ENCODE results near the gene MGAT5B.

Gene MGAT5B, protein sequence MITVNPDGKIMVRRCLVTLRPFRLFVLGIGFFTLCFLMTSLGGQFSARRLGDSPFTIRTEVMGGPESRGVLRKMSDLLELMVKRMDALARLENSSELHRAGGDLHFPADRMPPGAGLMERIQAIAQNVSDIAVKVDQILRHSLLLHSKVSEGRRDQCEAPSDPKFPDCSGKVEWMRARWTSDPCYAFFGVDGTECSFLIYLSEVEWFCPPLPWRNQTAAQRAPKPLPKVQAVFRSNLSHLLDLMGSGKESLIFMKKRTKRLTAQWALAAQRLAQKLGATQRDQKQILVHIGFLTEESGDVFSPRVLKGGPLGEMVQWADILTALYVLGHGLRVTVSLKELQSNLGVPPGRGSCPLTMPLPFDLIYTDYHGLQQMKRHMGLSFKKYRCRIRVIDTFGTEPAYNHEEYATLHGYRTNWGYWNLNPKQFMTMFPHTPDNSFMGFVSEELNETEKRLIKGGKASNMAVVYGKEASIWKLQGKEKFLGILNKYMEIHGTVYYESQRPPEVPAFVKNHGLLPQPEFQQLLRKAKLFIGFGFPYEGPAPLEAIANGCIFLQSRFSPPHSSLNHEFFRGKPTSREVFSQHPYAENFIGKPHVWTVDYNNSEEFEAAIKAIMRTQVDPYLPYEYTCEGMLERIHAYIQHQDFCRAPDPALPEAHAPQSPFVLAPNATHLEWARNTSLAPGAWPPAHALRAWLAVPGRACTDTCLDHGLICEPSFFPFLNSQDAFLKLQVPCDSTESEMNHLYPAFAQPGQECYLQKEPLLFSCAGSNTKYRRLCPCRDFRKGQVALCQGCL

DNA sequence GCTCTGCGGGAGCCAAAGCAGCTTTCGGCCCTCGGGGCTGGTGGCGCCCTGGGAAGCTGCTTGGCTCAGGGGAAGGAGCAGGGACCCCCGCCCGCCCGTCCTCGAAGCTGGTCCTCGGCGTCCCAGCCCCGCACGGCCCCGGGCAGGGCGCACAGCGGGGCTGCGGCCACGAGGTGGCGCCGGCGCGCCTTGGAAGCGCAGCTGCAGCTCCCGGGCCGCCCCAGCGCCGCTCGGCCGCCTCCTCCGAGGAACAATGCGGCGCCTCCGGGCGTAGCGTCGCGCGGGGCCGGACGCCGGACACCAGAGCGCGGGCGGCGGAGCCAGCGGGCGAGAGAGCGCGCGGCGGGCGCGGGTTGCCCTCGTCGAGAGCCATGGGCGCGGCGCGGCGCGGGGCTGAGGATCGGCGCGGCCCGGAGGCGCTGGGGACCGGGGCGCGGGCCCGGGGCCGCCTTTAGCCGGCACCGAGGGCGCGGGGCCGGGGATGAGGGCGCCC, at the start of gene MGAT5B:
Gene MGAT5B, plus strand, starts transcription at position 229 of the 493 bp plus-strand sequence. CDS start 626 bp downstream, outside the sequence.
- H3K4me3 ChIP-seq (ENCODE audit: low read length in 2 of 2), result peak within 1 kb of the TSS in 1 of 2 donors; percentile 64

DNA sequence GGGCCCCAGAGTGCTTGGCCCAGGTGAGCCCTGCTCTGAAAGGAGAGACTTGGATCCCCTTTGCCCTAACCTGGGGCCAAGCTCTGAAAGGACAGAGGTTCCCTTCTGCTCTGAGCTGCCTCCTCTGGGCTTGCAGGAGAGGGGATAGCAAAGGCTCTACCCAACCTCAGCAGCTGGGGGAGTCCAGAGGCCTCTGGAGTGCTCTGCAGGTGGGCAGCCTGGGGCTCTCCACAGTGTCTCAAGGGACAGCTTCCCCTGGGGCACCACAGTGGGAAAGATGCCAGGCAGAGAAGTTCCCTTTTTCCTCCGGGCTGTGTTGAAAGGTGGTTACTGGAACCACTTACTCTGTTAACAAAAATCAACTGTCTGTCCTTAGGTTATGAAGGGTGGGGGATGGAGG, 48.2 kb upstream of the MGAT5B start:
- H3K36me3 ChIP-seq (ENCODE audit: control insufficient read depth in 2 of 2, insufficient read depth in 2 of 2, low read length in 2 of 2), result no peaks in the 10 kb centered on the region
- H3K4me3 ChIP-seq (ENCODE audit: low read length in 2 of 2), result no peak overlapping the region
- no peak overlapping the region for H3K9ac ChIP-seq (ENCODE audit: low read length in 2 of 2)
- no peaks in the 10 kb centered on the region for H3K9me3 ChIP-seq (ENCODE audit: control insufficient read depth in 2 of 2, low read length in 2 of 2)
- no peak overlapping the region for H3K27ac ChIP-seq (ENCODE audit: low read length)
- H3K27me3 ChIP-seq (ENCODE audit: control insufficient read depth in 1 of 2, insufficient read depth in 2 of 2, low read length in 2 of 2), result peaks cover 6 to 10% of the 10 kb centered on the region in 2 donors
- H3K4me1 ChIP-seq (ENCODE audit: control insufficient read depth, insufficient read depth, low read length), result no peaks in the 10 kb centered on the region

More for the DNA sequence above, at the start of gene MGAT5B:
- H3K36me3 ChIP-seq (ENCODE audit: control insufficient read depth in 2 of 2, insufficient read depth in 2 of 2, low read length in 2 of 2), result no peaks in the 10 kb centered on the region
- H3K27me3 ChIP-seq (ENCODE audit: control insufficient read depth in 1 of 2, insufficient read depth in 2 of 2, low read length in 2 of 2), result peaks cover 39 to 62% of the 10 kb centered on the region in 2 donors
- no peak within 1 kb of the TSS for H3K9ac ChIP-seq (ENCODE audit: low read length in 2 of 2)
- peaks cover 15% of the 10 kb centered on the region for H3K4me1 ChIP-seq (ENCODE audit: control insufficient read depth, insufficient read depth, low read length)
- H3K9me3 ChIP-seq (ENCODE audit: control insufficient read depth in 2 of 2, low read length in 2 of 2), result no peaks in the 10 kb centered on the region
- no peak within 1 kb of the TSS for H3K27ac ChIP-seq (ENCODE audit: low read length)

DNA sequence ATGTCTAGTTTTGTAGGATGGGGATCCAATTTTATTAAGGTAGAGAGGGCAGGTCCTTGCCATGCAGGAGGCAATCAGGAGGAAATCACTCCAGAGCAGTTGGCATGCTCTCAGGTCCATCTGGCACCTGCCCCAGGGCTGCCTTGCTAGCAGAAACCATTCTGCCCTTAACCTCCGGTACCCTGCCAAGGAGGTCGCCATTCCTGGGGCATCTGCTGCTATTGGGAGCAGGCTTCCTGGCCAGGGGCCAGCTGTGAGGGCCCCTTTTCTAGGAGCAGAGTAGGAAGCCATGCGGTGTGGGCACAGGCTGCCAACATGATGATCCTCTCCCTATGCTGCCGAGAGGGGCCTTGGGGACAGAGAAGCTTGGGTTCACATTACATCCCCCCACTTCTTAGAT, 47.6 kb upstream of the MGAT5B start:
- H3K9ac ChIP-seq (ENCODE audit: low read length in 2 of 2), result no peak overlapping the region

DNA sequence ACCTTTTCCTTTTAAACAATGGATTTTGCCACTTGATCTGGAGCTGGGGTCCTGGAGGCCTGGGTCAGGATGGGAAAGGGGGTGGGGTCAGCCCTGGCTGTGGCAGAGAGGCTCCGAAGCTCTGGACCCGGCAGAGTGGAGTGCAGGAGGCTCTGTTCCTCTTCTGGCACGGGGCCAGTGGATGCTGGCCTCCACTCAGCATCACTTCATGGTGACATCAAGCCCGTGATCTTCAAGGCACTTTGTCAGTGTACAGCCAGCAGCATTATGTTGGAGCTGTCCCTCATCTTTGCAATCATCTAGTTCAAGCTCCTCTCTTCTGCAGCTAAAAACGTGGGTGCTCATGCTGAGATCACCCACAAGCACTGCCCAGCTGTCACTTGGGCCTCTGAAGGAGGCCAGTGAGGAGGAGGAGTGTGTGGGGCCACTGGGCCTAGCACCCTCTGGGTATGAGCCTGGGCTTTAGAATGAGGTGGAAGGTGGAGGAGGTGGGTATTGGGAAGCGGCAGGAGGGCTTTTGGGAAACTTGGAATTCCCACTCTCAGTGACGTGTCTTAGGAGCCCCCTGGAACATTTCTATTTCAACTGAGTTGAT, 45.9 kb upstream of the MGAT5B start:
- Histone ChIP-seq H3K27me3 (ENCODE audit: control insufficient read depth in 1 of 2, insufficient read depth in 2 of 2, low read length in 2 of 2) (peaks cover 3 to 8% of the 10 kb centered on the region in 2 donors), H3K27ac (ENCODE audit: low read length) (no peak overlapping the region), H3K4me3 (ENCODE audit: low read length in 2 of 2) (no peak overlapping the region), H3K9me3 (ENCODE audit: control insufficient read depth in 2 of 2, low read length in 2 of 2) (no peaks in the 10 kb centered on the region), H3K9ac (ENCODE audit: low read length in 2 of 2) (no peak overlapping the region), H3K4me1 (ENCODE audit: control insufficient read depth, insufficient read depth, low read length) (no peaks in the 10 kb centered on the region), H3K36me3 (ENCODE audit: control insufficient read depth in 2 of 2, insufficient read depth in 2 of 2, low read length in 2 of 2) (no peaks in the 10 kb centered on the region)

More for the DNA sequence above, 47.6 kb upstream of the MGAT5B start:
- no peak overlapping the region for H3K27ac ChIP-seq (ENCODE audit: low read length)
- no peaks in the 10 kb centered on the region for H3K4me1 ChIP-seq (ENCODE audit: control insufficient read depth, insufficient read depth, low read length)
- H3K27me3 ChIP-seq (ENCODE audit: control insufficient read depth in 1 of 2, insufficient read depth in 2 of 2, low read length in 2 of 2), result peaks cover 6 to 10% of the 10 kb centered on the region in 2 donors
- H3K9me3 ChIP-seq (ENCODE audit: control insufficient read depth in 2 of 2, low read length in 2 of 2), result no peaks in the 10 kb centered on the region
- H3K36me3 ChIP-seq (ENCODE audit: control insufficient read depth in 2 of 2, insufficient read depth in 2 of 2, low read length in 2 of 2), result no peaks in the 10 kb centered on the region
- H3K4me3 ChIP-seq (ENCODE audit: low read length in 2 of 2), result no peak overlapping the region

DNA sequence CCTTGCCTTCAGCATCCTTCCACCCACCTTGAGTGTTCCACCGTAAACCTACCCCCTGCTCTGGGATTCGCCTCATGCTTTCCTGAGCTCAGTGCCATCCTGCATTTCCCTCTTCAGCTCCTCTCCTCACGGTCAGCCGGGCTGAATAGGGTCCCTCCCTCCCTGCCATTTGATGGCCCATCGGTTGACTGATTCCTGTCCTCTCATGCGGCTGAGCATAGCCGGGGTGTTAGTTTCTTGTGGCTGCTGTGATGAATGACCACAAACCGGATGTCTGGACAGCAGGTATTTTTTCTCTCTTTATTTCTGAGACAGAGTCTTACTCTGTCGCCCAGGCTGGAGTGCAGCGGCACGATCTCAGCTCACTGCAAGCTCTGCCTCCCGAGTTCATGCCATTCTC, 44.1 kb upstream of the MGAT5B start:
- H3K36me3 ChIP-seq (ENCODE audit: control insufficient read depth in 2 of 2, insufficient read depth in 2 of 2, low read length in 2 of 2), result no peaks in the 10 kb centered on the region
- no peak overlapping the region for H3K4me3 ChIP-seq (ENCODE audit: low read length in 2 of 2)
- H3K4me1 ChIP-seq (ENCODE audit: control insufficient read depth, insufficient read depth, low read length), result no peaks in the 10 kb centered on the region
- H3K27ac ChIP-seq (ENCODE audit: low read length), result no peak overlapping the region
- no peaks in the 10 kb centered on the region for H3K9me3 ChIP-seq (ENCODE audit: control insufficient read depth in 2 of 2, low read length in 2 of 2)
- no peak overlapping the region for H3K9ac ChIP-seq (ENCODE audit: low read length in 2 of 2)
- H3K27me3 ChIP-seq (ENCODE audit: control insufficient read depth in 1 of 2, insufficient read depth in 2 of 2, low read length in 2 of 2), result peaks cover 0 to 5% of the 10 kb centered on the region in 2 donors

DNA sequence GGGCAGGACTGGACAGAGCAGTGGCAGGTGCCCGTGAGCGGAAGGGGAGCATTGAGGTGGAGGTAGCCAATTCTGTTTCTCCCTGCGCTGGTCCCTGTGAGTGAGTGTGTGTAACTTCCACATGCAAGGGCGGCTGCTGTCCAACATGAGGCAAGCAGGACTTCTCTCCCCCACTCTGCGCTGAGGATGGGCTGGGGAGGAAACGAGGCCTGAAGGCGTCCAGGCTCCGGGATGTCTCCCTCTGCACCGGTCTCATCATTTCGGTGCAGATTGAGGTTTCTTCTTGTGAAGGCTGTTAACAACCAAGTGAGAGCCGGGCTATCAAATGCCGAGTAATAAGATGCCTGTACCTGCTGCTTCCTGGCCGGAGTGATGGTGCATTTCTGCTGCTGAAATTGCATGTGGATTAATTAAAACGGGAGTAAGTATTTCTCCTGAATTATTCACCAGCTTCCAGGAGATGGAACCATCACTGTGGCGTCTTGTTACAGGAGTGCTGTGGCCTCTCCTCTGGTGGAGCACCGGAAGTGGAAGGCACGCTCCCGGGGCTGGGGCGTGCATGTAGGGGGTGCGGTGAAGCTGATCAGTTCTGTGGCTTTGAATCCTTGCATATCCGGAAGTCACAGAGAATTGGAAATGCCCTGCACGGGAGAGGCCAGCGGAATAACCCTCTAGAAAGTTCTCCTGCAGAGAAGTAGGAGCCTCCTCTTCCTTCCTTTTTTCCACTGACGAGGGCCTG, 41.7 kb upstream of the MGAT5B start:
- no peaks in the 10 kb centered on the region for H3K9me3 ChIP-seq (ENCODE audit: control insufficient read depth in 2 of 2, low read length in 2 of 2)
- H3K36me3 ChIP-seq (ENCODE audit: control insufficient read depth in 2 of 2, insufficient read depth in 2 of 2, low read length in 2 of 2), result no peaks in the 10 kb centered on the region
- H3K4me3 ChIP-seq (ENCODE audit: low read length in 2 of 2), result no peak overlapping the region
- H3K27me3 ChIP-seq (ENCODE audit: control insufficient read depth in 1 of 2, insufficient read depth in 2 of 2, low read length in 2 of 2), result peaks cover 0 to 2% of the 10 kb centered on the region in 2 donors
- no peak overlapping the region for H3K9ac ChIP-seq (ENCODE audit: low read length in 2 of 2)
- H3K4me1 ChIP-seq (ENCODE audit: control insufficient read depth, insufficient read depth, low read length), result no peaks in the 10 kb centered on the region
- H3K27ac ChIP-seq (ENCODE audit: low read length), result no peak overlapping the region

DNA sequence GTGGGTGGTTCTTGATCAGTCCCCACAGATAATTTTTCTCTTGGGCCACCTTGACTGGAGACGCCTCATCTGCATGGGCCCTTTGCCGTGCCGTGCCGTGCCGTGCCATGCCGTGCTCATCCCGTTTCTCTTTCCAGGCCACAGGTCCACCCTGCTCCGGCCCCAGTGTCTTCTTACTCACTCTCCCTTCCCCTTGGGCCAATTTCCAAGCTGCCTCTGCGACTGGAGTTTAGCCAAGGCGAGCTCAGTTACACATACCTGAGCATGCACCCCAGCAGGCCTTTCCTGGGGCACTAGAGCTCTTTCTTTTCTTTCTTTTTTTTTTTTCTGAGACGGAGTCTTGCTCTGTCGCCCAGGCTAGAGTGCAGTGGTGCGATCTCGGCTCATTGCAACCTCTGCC, 40.5 kb upstream of the MGAT5B start:
- peaks cover 0 to 2% of the 10 kb centered on the region in 2 donors for H3K27me3 ChIP-seq (ENCODE audit: control insufficient read depth in 1 of 2, insufficient read depth in 2 of 2, low read length in 2 of 2)
- H3K9ac ChIP-seq (ENCODE audit: low read length in 2 of 2), result no peak overlapping the region
- H3K4me3 ChIP-seq (ENCODE audit: low read length in 2 of 2), result no peak overlapping the region
- H3K36me3 ChIP-seq (ENCODE audit: control insufficient read depth in 2 of 2, insufficient read depth in 2 of 2, low read length in 2 of 2), result no peaks in the 10 kb centered on the region
- no peak overlapping the region for H3K27ac ChIP-seq (ENCODE audit: low read length)
- H3K4me1 ChIP-seq (ENCODE audit: control insufficient read depth, insufficient read depth, low read length), result no peaks in the 10 kb centered on the region
- no peaks in the 10 kb centered on the region for H3K9me3 ChIP-seq (ENCODE audit: control insufficient read depth in 2 of 2, low read length in 2 of 2)

DNA sequence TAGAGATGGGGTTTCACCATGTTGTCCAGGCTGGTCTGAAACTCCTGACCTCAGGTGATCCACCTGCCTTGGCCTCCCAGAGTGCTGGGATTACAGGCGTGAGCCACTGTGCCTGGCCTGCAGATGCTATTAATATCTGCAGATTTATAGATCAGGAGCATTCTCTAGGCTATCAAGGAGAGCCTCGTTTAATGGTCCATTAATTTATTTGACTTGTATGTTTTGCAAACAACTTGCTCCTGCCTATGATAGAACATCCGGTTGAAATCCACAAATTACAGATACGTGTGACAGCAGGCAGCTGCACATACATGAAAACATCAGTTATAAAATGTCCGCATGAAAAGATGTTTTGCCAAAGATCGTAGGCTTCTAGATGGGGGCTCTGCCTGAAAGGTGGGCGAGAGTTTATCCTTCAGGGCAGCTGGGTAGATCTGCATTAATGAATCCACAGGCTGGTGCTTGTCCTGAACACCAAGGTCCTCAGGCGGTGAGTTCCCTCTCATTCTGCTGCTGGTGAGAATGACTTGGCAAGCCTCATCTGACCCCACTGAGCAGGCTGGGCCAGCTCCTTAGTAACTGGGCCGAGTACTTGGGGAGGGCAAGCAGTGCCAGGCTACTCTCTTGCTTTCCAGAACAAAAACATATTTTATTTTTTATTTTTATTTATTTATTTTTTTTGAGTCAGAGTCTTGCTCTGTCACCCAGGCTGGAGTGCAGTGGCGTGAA, 37.1 kb upstream of the MGAT5B start:
- H3K4me1 ChIP-seq (ENCODE audit: control insufficient read depth, insufficient read depth, low read length), result no peaks in the 10 kb centered on the region
- peaks cover 0 to 3% of the 10 kb centered on the region in 2 donors for H3K9me3 ChIP-seq (ENCODE audit: control insufficient read depth in 2 of 2, low read length in 2 of 2)
- H3K9ac ChIP-seq (ENCODE audit: low read length in 2 of 2), result no peak overlapping the region
- H3K27ac ChIP-seq (ENCODE audit: low read length), result no peak overlapping the region
- peaks cover 0 to 6% of the 10 kb centered on the region in 2 donors for H3K27me3 ChIP-seq (ENCODE audit: control insufficient read depth in 1 of 2, insufficient read depth in 2 of 2, low read length in 2 of 2)
- no peak overlapping the region for H3K4me3 ChIP-seq (ENCODE audit: low read length in 2 of 2)
- no peaks in the 10 kb centered on the region for H3K36me3 ChIP-seq (ENCODE audit: control insufficient read depth in 2 of 2, insufficient read depth in 2 of 2, low read length in 2 of 2)

DNA sequence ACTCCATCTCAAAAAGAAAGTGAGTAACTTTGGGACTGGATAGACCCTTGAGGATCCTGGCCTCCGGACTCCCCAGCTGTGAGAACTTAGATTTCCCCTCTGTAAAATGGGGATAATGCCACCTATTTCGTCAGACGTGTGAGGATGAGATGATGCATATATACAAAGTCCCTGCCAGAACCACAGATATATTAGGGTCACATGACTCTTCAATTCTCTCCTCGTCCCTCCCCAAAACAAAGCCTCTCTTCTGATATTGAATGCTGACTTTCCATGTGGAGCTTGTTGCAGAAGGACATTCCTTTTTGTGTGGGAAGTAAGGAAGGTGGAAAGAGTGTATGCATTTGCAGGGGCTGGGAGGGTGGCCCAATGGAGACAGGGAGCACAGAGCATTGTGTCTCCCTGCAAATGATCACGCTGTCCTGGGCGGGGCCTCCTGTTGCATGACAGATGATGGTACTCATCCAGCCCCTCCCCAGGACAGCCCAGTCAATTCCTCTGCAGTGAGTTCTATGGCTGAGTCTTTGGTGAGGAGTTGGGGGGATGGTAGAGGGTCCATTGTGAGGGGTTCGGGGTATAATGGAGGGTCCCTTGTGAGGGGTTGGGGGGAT, 35.1 kb upstream of the MGAT5B start:
- no peak overlapping the region for H3K9ac ChIP-seq (ENCODE audit: low read length in 2 of 2)
- peaks cover 0 to 3% of the 10 kb centered on the region in 2 donors for H3K9me3 ChIP-seq (ENCODE audit: control insufficient read depth in 2 of 2, low read length in 2 of 2)
- H3K4me1 ChIP-seq (ENCODE audit: control insufficient read depth, insufficient read depth, low read length), result no peaks in the 10 kb centered on the region
- H3K27me3 ChIP-seq (ENCODE audit: control insufficient read depth in 1 of 2, insufficient read depth in 2 of 2, low read length in 2 of 2), result peaks cover 0 to 6% of the 10 kb centered on the region in 2 donors
- H3K27ac ChIP-seq (ENCODE audit: low read length), result no peak overlapping the region
- H3K4me3 ChIP-seq (ENCODE audit: low read length in 2 of 2), result no peak overlapping the region
- H3K36me3 ChIP-seq (ENCODE audit: control insufficient read depth in 2 of 2, insufficient read depth in 2 of 2, low read length in 2 of 2), result no peaks in the 10 kb centered on the region
